Skin of body (tissue), 2 donors: Measurements from ENCODE around the gene RNF141. TPM values are rescaled to one million over a fixed set of nuclear protein-coding genes. Genes with fewer than 3 reads are reported as not detected.

Experiments
- DNase-seq: peaks from one replicate; lab custom pipeline; 2025; lab: John Stamatoyannopoulos, UW
- total RNA-seq: library from RNA; depleted of rRNA; stranded (reverse); fragments of >200 nt; gene quantifications from one replicate; pipeline ENCODE4 v1.2.3, GENCODE V29; 2014

RNF141 gene, protein sequence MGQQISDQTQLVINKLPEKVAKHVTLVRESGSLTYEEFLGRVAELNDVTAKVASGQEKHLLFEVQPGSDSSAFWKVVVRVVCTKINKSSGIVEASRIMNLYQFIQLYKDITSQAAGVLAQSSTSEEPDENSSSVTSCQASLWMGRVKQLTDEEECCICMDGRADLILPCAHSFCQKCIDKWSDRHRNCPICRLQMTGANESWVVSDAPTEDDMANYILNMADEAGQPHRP
- total RNA-seq = 34.2 TPM

GRCh38 chr11:10540915-10541560 is at the start of gene RNF141:
TSS of gene RNF141 (minus strand) at chr11:10541187. CDS start at chr11:10534158, 7,029 bp downstream.
- peak; percentile 87 for DNase-seq

GRCh38 chr11:10590218-10590915 is 49.4 kb upstream of the RNF141 start:
- DNase-seq = peak; percentile 74

- DNase-seq = no peak
These were observed 47.9 kb upstream of the RNF141 start for GRCh38 chr11:10588904-10589303.

DNA sequence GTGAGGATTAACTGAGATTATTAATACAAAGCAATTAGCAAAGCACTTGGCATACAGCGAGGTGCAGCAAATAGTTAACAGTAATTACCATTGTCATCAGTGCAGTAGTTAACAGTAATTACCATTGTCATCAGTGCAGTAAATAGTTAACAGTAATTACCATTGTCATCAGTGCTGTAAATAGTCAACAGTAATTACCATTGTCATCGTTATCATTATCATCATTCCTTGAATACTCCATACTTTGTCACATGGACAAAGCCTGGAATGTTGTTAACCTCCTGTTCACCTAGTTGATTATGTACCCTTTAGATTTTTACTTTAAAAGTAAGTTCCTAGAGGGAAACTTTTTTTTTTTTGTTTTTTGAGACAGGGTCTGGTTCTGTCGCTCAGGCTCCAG is 47.0 kb upstream of the RNF141 start:
- DNase-seq = no peak

- DNase-seq = no peak
These were observed 46.4 kb upstream of the RNF141 start for GRCh38 chr11:10587388-10587787.

GRCh38 chr11:10584071-10584501 is 43.1 kb upstream of the RNF141 start:
- DNase-seq = no peak

- DNase-seq = no peak
These were observed 40.6 kb upstream of the RNF141 start for GRCh38 chr11:10581481-10582019.

- no peak for DNase-seq
These were observed 39.6 kb upstream of the RNF141 start for GRCh38 chr11:10580623-10581022.

GRCh38 chr11:10579700-10580099 is 38.7 kb upstream of the RNF141 start:
- no peak for DNase-seq

DNA sequence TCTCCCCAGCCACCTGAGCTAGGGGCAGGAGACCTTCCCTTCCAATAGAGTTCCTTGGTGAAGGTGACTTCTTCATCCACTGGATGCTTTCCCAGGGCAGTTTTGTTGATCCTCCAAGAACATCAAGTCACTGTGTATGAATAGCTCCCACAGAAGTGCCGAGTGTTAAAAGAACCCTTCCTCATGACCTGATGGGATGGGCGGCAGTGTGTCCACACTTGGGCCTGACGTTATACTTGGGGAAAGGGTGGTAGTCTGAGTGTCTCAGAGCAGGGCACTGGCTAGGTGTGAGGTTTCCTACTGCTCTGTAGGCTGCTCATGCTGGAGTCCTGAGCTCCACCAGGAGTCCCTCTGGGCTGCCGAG is 35.0 kb upstream of the RNF141 start:
- DNase-seq = no peak

GRCh38 chr11:10575346-10576034 is 34.5 kb upstream of the RNF141 start:
- no peak for DNase-seq

DNA sequence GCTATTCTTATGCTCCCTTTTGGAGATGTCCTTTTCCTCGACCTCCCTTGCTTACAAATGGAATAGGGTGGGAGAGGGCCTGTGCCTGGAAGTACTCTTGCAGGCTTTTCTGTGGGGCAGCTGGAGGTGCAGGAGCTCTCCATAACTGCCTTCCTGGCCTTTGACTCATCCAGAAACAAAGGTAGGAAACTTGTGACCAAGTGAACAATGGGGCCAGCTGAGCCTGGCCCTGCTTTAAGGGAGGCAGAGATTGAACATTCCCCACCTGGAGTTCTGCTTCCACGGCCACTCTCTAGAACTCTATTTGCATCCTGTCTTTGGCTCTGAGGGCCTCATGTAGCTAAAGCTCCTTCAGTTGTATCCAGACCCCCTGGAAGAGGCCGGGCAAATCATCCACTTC is 32.6 kb upstream of the RNF141 start:
- no peak for DNase-seq

DNA sequence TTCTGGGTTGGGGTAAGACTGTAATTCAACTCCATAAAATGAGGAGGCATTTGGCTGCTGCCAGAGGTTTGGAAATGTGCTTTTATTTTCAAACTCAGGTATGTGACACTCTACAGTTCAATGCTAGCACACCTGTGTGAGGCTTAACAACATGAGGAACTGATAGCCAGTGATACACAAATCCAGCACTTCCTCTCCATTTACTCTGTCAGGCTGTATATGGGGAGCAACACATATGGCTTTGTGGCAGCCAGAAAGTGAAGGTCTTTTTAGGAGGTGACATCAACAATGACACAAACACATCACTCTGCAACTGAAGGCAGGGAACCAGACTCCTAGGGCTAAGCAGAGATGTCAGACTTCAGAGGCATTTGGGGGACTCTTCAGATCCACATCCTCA is 32.0 kb upstream of the RNF141 start:
- no peak for DNase-seq

DNA sequence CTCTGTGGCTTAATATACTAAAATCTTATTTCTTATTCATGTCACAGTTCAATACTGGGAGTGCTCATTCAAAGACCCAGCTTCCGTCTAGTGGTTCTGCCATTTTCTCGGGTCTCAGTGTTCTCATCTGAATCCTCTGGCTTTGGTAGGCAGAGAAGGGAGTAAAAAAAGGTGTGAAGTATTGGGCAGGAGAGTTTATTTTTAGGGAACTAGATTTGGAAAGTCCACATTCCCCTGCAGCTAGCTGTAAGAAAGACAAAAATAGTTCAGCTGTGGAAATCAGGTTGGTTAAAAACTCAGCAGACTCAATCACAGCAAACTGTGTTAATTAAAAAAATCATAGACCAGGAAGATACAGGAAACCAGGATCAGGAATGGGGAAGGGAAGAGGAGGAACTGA is 31.5 kb upstream of the RNF141 start:
- DNase-seq = no peak

DNA sequence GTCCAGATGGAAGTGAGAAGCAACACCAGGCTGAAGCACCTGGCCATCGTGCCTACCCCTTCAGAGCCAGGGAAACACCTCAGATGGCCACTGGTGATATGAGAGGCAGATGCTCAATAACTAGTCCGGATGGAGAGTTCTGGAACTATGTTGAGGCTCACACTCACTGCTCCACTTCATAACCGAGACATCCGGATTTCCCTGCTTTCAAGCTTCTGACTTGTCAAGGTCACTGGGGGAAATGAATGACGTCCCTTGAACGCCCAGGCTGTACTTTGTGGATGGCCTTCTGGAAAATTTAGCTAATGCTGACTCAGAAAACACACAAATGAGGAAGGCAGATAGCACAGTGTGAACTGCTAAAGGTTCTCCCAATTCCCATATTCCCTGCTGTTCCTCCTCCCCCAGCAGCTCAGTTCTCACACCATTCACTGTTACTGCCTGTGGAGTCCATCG is 27.5 kb upstream of the RNF141 start, which contains the start of gene LYVE1:
Gene LYVE1 (minus strand): TSS at position 180 of the 456 bp plus-strand sequence. CDS start 133 bp downstream, at position 47.
- peak; percentile 44 for DNase-seq

- DNase-seq = no peak
These were observed 26.5 kb upstream of the RNF141 start for GRCh38 chr11:10567446-10567845.

DNA sequence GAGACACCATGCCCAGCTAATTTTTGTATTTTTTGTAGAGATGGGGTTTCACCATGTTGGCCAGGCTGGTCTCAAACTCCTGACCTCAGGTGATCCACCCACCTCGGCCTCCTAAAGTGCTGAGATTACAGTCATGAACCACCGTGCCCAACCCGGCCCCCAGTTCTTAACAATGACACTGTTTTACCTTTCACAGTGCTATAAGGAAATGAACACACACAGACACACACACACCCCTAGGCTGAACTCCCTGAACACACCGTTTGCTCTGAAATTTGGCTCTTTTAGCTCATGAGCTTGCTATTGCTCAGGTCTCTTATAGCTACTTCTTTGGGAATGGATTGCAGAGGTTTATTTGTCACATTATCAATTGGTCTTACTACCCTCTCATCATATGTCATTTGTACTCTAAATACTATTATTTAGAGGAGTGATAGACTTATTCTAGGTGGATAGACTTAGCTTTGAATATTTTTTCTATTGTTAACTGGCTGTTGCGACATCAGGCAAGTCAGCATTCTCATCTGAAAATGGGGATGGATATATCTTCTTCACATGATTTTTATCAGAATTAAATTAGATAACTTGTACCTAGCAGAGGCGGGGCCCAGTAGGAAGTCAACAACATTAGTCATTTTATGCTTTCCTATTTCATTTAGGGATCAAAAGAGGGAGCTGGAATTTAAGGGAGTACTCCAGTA is 25.4 kb upstream of the RNF141 start:
- no peak for DNase-seq

GRCh38 chr11:10565493-10565892 is 24.5 kb upstream of the RNF141 start:
- no peak for DNase-seq

GRCh38 chr11:10564696-10565318 is 23.8 kb upstream of the RNF141 start:
- no peak for DNase-seq

DNA sequence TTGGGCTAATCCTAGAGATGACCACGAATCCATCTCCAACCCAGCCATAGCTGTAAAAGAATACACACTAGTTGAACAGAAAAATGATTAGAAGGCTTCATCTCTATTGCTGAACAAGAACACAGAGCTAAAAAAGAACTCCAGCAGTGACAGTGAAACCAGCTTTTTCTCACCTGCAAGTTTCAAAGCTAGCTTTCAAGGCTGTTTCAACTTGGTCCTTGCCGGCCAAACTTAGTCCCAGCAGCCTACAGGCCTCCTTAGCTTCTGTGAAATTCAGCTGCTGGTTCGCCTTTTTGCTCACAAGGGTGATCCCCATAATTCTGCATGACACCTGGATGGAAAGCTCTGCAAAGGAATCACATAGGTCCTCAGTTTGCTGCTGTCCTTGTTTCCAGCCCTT is 23.0 kb upstream of the RNF141 start:
- no peak for DNase-seq

DNA sequence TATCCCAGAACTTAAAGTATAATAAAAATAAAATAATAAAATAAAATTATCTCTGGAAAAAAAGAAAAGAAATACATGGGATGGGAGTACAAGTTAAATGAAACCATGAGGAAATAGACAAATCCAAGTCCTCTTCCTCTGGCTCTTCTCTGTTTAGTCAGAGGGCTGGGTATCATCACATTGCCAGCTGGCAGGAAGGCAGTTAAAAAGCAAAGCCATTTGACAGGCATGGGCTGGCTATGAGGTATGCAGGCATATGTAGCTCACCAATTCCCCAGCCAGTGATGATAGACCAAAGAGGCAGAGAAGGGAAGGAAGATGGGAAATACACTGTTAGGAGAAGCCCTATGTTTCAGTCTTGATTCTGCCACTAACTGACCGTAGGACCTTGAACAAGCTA is 21.0 kb upstream of the RNF141 start:
- no peak for DNase-seq
